ENCODE measurements around the gene KLHL26.
A peak's percentile ranks its signal among the peaks of the same experiment; 100 is the strongest.
"Not testable (repeated sequence)": the region's sequence is repeated elsewhere in the genome, so short reads cannot be mapped to it uniquely, and the experiment has no call there.

Gene KLHL26, protein sequence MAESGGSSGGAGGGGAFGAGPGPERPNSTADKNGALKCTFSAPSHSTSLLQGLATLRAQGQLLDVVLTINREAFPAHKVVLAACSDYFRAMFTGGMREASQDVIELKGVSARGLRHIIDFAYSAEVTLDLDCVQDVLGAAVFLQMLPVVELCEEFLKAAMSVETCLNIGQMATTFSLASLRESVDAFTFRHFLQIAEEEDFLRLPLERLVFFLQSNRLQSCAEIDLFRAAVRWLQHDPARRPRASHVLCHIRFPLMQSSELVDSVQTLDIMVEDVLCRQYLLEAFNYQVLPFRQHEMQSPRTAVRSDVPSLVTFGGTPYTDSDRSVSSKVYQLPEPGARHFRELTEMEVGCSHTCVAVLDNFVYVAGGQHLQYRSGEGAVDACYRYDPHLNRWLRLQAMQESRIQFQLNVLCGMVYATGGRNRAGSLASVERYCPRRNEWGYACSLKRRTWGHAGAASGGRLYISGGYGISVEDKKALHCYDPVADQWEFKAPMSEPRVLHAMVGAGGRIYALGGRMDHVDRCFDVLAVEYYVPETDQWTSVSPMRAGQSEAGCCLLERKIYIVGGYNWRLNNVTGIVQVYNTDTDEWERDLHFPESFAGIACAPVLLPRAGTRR

DNA sequence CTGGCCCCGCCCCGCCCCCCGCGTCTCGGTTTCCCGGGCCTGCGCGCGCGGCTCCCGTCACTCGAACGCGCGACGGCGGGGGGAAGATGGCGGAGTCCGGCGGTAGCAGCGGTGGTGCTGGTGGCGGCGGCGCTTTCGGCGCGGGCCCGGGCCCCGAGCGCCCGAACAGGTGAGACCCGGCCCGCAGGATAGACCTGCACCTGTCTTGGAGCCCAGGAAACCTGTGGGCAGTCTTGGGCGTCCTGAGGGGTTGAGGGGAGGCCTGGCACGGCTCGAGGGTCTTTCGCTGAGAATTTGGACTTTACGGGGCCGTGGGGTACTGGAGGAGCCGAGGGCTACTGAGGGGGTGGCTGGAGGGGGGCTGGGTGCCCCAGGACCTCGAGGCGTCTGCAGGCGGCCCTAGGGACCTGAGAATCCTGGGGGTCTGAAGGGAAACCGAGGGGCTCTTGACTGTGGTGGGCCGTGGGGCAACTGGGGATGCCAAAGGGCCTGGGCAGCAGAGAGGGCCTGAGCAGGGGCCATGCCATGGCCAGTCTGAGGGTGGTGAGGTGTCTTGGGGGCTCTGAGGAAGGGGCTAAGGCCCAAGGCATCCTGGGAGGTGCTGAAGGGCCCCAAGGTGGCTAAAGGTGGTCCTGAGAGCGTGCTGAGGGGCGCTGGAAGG lies at the start of gene KLHL26:
TSS of gene KLHL26 (plus strand) at position 60 of the 661 bp plus-strand sequence. CDS start at position 87, 27 bp downstream.
- DNase-seq (ENCODE audit: low read depth in 2 of 2), result no peak

DNA sequence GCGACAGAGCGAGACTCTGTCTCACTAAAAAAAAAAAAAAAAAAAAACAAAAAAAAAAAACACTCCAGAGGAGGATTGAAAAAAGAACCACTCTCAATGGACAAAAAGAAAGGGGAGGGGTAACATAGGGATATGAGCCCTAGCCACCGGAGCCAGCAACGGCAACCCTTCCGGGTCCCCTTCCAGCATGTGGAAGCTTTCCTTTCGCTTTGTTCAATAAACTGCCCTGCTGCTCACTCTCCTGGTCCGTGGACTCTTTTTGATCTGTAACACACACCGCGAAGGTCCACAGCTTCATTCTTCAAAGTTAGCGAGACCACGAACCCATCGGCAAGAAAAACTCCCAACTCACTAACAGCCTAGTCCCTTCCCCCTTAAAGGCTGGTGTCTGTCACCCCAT lies 49.3 kb upstream of the KLHL26 start:
- DNase-seq (ENCODE audit: low read depth in 2 of 2), result no peak

DNA sequence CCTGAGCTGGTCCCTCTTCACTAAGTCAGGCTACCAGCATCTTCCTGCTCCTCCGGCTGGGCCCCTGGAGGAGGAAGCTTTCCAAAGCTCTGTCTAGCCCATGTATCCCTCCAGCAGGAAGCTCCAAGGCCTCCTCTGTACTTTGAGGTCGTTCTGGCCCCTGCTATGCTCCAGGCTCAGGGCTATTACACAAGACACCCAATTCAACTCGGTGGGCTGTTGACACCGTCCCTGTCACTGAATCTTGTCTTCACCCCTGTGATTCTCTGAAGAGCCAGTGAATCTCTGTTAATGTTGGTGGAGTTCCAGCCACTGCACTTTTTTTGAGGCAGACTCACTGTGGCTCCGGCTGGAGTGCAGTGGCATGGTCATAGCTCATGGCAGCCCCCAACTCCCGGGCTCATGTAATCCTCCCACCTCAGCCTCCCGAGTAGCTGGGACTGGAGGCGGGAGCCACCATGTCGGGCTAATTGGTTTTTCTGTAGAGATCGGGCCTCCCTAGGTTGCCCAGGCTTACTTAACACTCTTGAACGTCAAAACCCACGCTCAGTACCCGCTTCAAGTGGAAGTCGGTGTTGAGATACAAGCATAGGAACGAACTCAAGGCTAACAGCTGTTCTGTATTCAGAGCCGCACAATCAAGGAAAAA lies 48.7 kb upstream of the KLHL26 start:
- no peak for DNase-seq (ENCODE audit: low read depth in 2 of 2)

DNA sequence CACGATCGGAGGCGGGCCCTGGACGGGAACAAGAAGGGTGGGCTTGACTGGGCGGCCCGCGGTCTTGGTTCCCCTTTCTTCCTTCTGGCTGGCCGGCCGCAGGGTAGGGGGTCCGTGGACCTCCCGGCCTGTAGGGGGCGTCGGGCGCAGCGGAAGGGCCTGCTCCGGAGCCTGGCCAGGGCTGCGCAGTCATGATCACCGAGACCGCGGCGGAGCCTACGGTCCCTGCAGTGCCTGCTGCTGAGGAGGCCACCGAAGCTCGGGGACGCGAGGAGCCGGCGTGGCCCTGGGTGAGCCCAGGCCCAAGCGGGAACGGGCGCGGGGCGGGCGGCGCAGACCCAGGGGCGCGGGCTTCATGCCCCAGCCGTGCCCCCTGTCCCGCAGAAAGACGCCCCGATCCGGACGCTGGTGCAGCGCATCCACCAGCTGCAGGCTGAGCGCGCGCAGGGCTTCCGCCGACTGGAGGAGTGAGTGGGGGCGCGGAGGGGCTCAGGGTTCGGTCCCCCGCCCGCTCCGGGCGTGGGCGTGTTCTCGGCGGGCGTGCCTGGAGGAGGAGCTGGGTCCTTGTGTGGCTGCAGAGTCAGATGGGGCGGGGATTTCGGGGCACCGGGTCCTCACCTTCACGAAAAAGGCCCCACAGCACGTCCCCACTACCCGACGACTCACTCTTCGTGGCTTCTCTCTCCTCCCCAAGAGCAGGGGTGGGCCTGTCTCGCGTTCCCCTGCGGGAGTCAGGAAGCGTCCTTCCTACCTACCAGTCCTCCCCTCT lies 48.0 kb upstream of the KLHL26 start, which contains the start of gene REX1BD:
TSS of gene REX1BD (plus strand) at position 188 of the 769 bp plus-strand sequence. CDS start at position 192, 4 bp downstream.
- DNase-seq (ENCODE audit: low read depth in 2 of 2), result peak; percentile 66 to 79

DNA sequence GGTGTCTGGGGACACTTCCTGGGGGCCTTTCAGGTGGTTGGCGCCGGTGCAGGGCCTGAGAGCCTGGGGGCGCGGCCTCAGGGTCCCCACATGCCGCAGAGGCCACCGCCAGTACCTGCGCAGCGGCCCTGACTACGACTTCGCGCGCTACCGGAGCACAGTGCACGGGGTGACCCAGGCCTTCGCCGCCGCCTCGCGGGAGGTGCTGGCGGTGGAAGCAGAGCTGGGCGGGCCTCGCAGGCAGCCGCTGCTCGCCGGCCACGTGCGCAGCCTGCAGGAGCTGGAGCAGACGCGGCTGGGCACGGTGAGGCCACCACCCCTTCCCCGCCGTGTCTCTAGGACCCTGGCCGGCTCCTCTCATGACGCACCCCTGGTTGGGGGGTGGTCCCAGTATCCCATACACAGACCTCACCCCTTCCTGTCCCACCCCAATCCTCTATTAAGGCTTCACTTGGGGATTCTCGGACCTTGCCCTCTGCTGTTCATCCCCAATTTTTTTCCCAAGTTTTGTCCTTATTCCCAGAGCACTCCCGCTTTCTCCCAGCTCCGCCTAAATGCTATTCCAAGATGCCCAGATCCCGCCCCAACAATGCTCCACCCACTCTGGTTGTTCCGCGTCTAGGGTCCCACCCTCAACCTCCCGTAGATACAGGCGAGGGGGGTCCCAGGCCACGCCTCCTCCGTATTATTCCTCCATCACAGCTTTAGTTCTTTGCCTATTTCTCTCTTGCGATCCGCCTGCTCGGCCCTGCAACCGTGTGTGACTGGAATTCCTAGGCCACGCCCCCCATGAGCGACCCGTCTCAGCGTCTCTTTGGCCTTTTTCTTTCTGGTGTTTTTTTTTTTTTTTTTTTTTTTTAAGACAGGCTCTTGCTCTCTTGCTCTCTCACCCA lies 47.2 kb upstream of the KLHL26 start:
- peak; percentile 34 to 43 for DNase-seq (ENCODE audit: low read depth in 2 of 2)

DNA sequence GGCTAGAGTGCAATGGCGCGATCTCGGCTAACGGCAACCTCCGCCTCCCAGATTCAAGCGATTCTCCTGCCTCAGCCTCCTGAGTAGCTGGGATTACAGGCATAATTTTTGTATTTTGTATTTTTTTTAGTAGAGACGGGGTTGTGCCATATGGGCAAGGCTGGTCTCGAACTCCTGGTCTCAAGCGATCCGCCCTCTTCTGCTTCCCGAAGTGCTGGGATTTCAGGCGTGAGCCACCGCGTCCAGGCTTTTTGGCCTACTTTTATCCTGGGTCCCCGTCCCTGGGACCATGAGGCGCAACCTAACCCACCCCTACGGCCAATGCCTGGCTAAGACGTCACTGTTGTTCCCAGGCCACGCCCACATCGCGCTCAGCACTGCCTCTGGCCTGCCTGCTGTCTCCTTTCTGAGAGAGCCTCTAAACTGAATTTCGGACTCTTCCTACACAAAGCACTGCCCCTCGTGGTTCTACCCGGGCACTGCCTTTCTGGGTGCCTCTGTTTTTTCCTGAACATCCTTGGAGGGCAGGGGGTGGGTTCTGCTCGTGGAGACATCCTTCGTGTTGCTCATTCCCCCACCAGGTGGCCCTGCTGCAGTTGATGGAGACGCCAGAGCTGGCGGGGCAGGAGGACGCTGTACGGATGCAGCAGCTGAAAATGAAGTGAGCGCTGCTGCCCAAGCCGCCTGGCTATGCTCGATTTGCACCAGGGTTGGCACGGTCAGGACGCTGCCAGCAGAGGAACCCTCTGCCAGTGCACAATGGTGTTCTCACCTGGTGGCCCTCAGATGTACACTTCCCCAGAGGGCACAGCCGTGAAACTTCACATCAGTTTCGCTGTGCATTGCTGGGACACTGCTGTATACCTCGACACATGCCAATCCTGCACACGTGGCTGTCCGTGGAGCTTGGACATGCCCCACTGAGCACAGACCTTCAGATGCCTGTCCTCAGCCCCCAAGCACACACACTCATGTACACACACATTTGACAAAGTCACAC lies 46.3 kb upstream of the KLHL26 start:
- no peak for DNase-seq (ENCODE audit: low read depth in 2 of 2)

DNA sequence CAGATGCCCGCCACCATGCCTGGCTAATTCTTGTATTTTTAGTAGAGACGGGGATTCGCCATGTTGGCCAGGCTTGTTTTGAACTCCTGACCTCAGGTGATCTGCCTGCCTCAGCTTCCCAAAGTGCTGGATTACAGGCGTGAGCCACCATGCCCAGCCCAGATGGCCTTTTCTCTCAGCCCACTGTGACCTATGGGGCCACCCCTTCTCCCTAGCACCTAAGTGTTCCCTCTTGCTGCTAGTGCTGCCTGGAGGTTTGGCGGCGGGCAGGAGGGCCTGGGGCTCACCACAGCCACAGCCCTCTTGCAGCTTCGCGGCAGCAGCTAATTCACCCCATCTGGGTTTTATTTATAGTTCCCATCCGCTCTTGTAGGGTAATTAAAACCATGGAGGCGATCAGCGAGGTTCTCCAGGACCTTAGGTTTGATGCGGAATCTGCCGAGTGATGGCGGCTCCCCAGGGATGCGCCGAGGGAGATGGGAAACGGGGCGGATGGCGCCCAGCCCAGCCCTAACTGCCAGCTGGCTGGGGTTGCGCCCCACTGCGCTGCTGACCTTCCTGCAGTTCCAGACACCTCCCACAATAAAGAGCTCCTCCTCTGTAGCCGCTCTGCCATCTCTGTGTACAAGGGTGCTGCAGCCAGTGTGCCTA lies 45.0 kb upstream of the KLHL26 start:
- no peak for DNase-seq (ENCODE audit: low read depth in 2 of 2)

DNA sequence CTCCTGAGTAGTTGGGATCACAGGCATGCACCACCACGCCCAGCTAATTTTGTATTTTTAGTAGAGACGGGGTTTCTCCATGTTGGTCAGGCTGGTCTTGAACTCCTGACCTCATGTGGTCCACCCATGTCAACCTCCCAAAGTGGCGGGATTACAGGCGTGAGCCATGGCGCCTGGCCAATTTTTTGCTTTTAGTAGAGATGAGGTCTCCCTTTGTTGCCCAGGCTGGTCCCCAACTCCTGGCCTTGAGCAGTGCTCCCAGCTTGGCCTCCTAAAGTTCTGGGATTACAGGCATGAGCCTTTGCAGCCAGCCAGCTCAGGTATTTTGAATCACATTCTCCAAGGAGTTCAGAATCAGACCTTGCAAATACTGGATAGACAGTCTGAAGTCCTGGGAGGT lies 44.1 kb upstream of the KLHL26 start:
- DNase-seq (ENCODE audit: low read depth in 2 of 2), result not testable (repeated sequence)

DNA sequence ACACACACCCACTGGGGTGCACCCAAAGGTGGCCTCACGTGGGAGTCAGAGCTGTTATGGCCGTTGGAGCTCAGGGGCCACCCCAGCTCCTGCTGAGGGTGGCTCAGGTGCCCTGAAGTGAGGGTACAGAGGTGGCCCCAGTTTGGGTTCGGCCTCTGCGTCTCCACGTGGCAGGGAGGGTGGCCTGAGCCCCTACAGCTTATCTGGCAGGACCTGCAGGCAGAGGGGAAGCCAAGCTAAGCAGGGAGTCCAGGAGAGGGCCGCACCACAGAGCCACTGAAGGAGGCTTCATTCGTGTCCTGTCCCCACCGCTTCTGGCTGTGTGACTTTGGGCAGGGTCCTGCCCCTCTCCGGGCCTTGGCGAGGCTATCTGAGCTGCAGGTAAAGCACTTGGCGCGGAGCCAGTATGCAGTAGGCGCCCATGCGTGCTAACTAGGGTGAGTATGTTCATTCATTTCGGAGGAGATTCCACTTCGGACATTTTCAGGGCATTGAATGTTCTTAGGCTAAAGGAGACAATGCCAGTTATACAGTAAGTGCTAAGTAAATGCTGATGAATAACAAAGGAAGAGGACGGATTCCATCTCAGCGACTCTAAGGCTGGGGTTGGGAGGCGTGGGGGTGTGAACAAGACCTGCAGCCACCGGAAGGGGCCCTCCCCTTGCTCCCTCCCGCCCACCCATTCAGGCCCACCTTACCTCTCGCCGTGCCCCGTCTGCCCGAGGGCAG lies 43.3 kb upstream of the KLHL26 start:
- DNase-seq (ENCODE audit: low read depth in 2 of 2), result no peak

DNA sequence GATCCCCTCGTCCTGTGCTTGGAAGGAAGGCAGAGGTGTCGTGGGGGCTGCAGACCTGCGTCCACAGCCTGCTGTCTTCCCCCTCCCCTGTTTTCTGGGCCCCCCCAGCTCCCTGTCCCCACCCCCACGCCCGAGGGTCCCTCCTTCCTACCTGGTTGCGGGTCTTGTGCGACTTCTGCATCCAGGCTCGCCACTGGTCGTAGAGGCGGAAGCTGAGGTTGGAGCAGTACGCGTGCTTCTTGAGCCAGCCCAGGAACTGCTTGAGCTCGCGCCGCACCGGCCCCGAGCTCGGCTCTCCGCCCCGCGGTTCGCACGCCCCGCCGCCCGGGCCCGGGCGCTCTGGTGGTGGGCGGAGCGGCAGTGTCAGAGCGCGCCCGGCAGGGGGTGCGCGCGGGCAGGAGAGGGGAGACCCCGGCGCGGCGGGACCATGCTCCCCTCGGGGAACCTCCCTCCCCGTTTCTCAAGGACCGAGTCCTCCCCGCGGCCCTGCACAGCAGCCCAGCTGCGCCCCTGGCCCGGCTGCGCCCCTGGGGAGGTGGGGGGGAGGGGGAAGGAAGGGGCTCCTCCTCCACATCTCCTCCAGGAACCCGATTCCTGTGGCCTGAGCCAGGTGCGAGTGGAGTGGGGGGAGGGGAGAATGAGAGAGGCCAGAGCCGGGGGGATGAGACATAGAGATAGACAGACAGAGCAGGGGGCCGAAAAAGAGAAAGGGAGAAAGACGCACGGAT lies 42.6 kb upstream of the KLHL26 start:
- DNase-seq (ENCODE audit: low read depth in 2 of 2), result peak; percentile 50 to 55

DNA sequence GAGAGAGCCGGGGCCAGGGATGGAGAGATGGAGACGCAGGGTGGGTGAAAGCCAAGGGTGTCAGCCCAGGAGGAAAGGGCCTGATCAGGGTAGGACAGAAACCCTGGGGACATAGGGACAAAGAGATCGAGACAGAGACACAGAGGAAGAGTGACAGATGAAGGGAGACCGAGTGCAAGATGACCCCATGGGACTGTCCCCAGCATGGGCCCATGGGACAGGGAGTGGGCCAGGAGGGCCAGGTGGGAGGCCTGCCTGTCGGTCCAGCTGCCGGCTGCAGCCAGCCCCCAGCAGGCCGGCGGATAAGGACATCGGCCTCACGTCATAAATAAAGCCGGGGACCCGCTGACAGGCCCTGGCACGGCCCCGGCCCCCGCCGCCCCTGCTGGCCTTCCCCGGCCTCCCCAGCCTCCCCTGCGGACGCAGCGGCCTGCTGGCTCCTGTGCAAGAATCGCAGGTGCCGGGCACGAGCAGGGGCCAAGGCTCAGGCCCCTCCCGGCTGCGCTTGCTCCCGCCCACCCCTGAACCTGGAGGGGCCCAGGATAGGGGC lies 41.9 kb upstream of the KLHL26 start:
- DNase-seq (ENCODE audit: low read depth in 2 of 2), result no peak

DNA sequence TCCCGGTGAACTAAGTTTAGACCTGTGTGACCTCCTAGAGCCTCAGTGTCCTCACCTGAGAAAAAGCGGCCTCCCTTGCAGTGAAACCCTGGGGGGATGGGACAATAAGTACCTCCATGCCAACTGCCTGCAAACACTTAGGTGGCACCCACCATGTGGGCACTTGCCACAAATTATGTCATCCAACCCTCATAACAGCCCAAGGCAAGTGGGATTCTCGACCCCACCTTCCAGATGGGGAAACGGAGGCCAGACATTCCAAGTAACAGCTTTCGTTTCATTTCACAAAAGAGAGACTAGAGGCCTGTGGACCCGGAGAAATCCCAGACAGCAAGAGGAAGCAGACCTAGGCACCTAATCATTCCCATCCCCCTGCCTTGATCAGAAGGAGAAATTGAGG lies 41.4 kb upstream of the KLHL26 start:
- no peak for DNase-seq (ENCODE audit: low read depth in 2 of 2)

DNA sequence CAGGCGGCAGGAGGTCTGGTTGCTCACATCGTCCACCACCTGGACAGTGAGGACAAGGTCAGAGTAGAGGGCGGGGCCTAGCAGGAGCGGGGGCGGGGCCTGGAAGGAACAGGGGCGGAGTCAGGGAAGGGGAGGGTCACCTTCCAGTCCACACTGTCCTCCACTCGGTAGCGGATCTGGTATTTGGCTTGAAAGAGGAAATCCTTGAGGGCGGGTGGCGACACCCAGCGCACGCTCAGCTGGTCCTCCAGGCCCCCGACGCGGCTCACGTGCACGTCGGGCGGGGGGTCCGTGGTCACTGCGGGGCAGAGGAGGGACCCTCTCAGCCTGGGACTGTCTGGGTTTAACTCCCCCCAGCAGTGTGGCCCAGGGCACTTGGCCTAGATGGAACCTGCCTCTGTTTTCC lies 40.1 kb upstream of the KLHL26 start:
- no peak for DNase-seq (ENCODE audit: low read depth in 2 of 2)

DNA sequence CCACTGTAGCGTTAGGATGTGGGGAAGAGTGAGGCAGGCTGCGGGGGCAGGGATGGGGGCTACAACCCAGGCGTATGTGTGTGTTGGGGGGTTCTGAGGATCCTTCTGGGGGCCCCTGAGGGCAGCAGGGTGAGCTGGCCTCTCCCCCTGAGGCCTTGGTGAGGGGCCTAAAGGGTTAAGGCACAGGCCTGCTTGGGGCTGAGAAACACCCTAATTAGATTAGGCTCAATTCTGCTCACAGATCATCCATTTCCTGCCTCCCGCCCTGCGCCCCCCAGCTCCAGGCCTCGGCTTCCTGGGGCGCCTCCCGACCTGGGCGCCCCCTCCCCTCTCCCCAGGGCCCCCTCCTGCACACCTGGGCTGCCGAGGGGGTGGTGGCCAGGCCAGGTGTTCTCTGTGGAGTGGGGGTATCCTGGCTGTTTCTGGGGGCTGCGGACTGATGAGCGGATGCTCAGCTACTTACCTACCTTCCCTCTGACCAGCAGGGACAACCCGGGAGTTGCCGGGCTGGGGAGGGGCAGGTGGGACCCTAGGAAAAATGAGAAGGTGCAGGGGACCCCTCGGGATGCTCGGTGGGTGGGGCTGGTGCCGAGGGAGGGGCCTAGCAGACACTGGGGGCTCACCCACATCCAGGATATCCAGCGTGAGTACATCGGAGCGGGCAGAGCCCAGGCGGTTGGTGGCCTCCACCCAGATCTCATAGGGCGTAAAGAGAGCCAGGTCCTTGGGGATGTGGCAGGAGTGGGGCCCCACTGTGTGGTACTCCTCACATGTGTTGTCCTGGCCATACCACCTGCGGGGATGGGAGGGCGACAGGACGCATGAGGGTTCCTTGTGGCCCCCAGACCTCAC lies 38.8 kb upstream of the KLHL26 start:
- DNase-seq (ENCODE audit: low read depth in 2 of 2), result no peak

DNA sequence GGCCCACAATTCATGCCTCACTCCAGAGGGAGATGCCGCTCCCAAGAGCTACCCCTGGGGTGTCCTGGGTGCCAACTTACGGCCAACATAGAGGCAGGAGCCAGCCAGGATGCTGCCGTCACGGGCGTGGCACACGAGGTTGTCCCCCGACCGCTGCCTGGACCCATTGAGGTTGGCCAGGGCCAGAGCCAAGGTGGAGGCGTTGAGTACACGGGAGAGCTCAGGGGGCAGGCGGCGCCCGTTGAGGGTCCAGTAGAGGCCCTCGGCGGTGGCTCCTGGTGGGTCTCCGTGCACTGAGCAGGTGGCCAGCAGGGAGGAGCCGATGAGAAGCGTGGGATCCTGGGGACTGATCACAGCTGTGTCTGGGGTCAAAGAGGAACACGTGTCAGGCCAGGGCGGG lies 37.3 kb upstream of the KLHL26 start:
- DNase-seq (ENCODE audit: low read depth in 2 of 2), result no peak

Measured in stimulated activated CD8-positive, alpha-beta memory T cell treated with anti-CD3 and anti-CD28 coated beads, Interleukin-2, amount 100 ng/mL, for 1 hour (primary cell).